ENCODE results near the gene APMAP.
"Not testable (repeated sequence)": the region's sequence is repeated elsewhere in the genome, so short reads cannot be mapped to it uniquely, and the experiment has no call there.

The APMAP gene

DNA sequence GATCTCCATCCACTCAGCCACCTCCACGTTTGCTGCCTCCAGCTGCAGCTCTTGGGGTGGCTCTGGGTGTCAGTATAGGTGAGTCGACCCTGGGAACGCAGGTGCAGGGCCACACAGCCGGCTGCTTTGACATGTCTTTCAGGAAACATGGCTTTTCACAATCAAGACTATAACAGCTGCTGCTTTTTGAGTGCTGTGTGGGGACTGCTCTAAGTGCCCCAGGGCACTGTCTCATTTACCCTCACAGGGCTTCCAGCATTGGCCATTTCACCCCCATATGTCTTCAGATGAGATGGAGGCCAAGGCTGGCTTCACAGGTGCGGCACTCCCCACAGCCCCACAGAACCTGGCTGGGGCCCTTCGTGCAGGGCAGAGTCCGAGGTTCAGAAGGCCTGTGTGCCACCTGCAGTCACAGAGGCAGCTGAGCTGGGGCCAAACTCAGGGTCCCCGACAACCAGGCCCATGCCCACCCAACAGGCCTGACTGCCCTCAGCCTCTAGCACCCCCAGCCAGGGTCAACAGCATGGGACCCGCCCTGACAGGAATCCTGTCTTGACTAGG is 58.4 kb downstream of the APMAP start:
- no peak overlapping the region for H3K4me2 ChIP-seq (ENCODE audit: low read depth, low read length, poor library complexity, severe bottlenecking)
- no peak overlapping the region for H2AFZ ChIP-seq (ENCODE audit: low read depth, low read length, severe bottlenecking)
- H3K27ac ChIP-seq (ENCODE audit: low read depth, low read length), result no peak overlapping the region
- no peaks in the 10 kb centered on the region for H4K20me1 ChIP-seq (ENCODE audit: low read depth, low read length)
- TF ChIP-seq, protein P1, sequence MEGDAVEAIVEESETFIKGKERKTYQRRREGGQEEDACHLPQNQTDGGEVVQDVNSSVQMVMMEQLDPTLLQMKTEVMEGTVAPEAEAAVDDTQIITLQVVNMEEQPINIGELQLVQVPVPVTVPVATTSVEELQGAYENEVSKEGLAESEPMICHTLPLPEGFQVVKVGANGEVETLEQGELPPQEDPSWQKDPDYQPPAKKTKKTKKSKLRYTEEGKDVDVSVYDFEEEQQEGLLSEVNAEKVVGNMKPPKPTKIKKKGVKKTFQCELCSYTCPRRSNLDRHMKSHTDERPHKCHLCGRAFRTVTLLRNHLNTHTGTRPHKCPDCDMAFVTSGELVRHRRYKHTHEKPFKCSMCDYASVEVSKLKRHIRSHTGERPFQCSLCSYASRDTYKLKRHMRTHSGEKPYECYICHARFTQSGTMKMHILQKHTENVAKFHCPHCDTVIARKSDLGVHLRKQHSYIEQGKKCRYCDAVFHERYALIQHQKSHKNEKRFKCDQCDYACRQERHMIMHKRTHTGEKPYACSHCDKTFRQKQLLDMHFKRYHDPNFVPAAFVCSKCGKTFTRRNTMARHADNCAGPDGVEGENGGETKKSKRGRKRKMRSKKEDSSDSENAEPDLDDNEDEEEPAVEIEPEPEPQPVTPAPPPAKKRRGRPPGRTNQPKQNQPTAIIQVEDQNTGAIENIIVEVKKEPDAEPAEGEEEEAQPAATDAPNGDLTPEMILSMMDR (IDR thresholded peaks at IDR 0.05; ENCODE audit: insufficient read depth, low read length, poor library complexity, severe bottlenecking), result no peak
- no peak for TF ChIP-seq EZH2phosphoT487 (conservative IDR thresholded peaks at IDR 0.05; ENCODE audit: low read length)
- H3K9me2 ChIP-seq (replicated peaks; ENCODE audit: insufficient read depth, low read length), result no peaks in the 10 kb centered on the region
- H3K79me2 ChIP-seq (ENCODE audit: insufficient read depth, low read length), result no peaks in the 10 kb centered on the region
- H3K36me3 ChIP-seq (ENCODE audit: low read length), result no peaks in the 10 kb centered on the region
- no peaks in the 10 kb centered on the region for H3F3A ChIP-seq (ENCODE audit: insufficient read depth)
- no peak overlapping the region for H3K4me3 ChIP-seq (ENCODE audit: insufficient read depth, low read length, poor library complexity, severe bottlenecking)
- H3K9me3 ChIP-seq (ENCODE audit: insufficient read depth, low read length), result no peaks in the 10 kb centered on the region
- no peaks in the 10 kb centered on the region for H3K27me3 ChIP-seq (ENCODE audit: low read length)
- no peak overlapping the region for H3K9ac ChIP-seq (ENCODE audit: low read length)

DNA sequence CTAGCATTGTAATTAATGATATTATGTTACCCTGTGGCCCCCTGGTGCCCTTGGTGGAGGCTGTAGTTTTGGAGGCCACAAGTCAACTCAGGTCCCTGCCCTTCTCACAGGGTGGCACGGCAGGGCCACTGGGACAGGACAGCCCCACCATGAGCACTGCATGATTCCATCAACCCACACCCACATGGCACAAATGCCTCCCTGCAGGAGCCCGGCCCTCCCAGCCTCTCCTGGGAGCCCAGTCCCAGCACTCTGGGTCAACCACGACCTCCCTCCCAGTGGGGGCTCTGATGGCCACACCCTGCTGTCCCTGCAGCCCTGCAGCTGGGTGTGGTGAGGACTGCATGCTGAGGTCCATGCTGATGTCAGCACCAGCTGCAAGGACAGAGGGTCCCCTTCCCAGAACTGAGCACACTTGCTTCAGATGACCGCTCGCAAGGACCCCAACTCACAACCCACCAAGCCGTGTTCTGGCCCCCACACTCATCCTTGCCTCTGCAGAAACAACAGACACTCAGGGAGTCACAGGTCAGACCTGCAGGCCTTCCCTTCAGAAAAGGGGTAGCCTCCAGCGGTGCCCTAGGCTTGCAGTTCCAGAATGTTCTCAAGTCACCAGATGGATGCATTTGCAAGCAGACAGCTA is 59.2 kb downstream of the APMAP start:
- Histone ChIP-seq H4K20me1 (ENCODE audit: low read depth, low read length) (no peaks in the 10 kb centered on the region), H2AFZ (ENCODE audit: low read depth, low read length, severe bottlenecking) (no peak overlapping the region), H3K9me2 (replicated peaks; ENCODE audit: insufficient read depth, low read length) (no peaks in the 10 kb centered on the region), H3K4me3 (ENCODE audit: insufficient read depth, low read length, poor library complexity, severe bottlenecking) (no peak overlapping the region), H3K9me3 (ENCODE audit: insufficient read depth, low read length) (no peaks in the 10 kb centered on the region), H3K79me2 (ENCODE audit: insufficient read depth, low read length) (no peaks in the 10 kb centered on the region), H3K4me2 (ENCODE audit: low read depth, low read length, poor library complexity, severe bottlenecking) (no peak overlapping the region), H3K9ac (ENCODE audit: low read length) (no peak overlapping the region), H3K36me3 (ENCODE audit: low read length) (no peaks in the 10 kb centered on the region), H3K27ac (ENCODE audit: low read depth, low read length) (no peak overlapping the region), H3F3A (ENCODE audit: insufficient read depth) (no peaks in the 10 kb centered on the region), H3K27me3 (ENCODE audit: low read length) (no peaks in the 10 kb centered on the region)
- TF ChIP-seq, protein P1 (IDR thresholded peaks at IDR 0.05; ENCODE audit: insufficient read depth, low read length, poor library complexity, severe bottlenecking), result no peak
- TF ChIP-seq EZH2phosphoT487 (conservative IDR thresholded peaks at IDR 0.05; ENCODE audit: low read length), result no peak

DNA sequence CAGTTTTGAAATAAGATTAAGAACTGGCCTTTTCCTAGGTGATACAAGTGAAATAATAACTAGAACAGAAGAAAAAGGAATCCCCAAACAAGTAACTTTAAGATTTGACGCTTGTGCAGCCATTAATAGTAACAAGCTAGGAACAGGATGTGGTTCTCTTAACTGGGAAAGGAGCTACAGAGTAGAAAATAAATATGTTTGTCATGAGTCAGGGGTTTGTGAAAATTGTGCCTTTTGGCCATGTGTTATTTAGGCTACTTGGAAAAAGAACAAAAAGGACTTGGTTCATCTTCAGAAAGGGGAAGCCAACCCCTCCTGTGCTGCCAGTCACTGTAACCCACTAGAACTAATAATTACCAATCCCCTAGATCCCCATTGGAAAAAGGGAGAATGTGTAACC is 60.7 kb downstream of the APMAP start:
- not testable (repeated sequence) for H3K36me3 ChIP-seq (ENCODE audit: low read length); H3F3A ChIP-seq (ENCODE audit: insufficient read depth); H4K20me1 ChIP-seq (ENCODE audit: low read depth, low read length); H3K4me3 ChIP-seq (ENCODE audit: insufficient read depth, low read length, poor library complexity, severe bottlenecking); H3K9me3 ChIP-seq (ENCODE audit: insufficient read depth, low read length); H3K27ac ChIP-seq (ENCODE audit: low read depth, low read length); H3K79me2 ChIP-seq (ENCODE audit: insufficient read depth, low read length); H3K9ac ChIP-seq (ENCODE audit: low read length); H2AFZ ChIP-seq (ENCODE audit: low read depth, low read length, severe bottlenecking); H3K4me2 ChIP-seq (ENCODE audit: low read depth, low read length, poor library complexity, severe bottlenecking); H3K9me2 ChIP-seq (replicated peaks; ENCODE audit: insufficient read depth, low read length); H3K27me3 ChIP-seq (ENCODE audit: low read length)
